Naive thymus-derived CD4-positive, alpha-beta T cell (primary cell): ENCODE measurements around the gene KRT80. TPM values are rescaled to one million over a fixed set of nuclear protein-coding genes. Genes with fewer than 3 reads are reported as not detected.

Source experiments
- ATAC-seq: fragments of 150-1000 bp; cut with Tn5 transposase; 2 replicates; pipeline ENCODE4 v1.10.0; 2021; ENCODE audit warnings: mild to moderate bottlenecking, moderate library complexity
- CTCF ChIA-PET: fragments of 350-600 bp; sonication (Branson Sonifier 250); formaldehyde crosslinking; loops from one replicate; lab custom pipeline; 2021; ENCODE audit warnings: antibody characterized with exemption; lab: Charles Lee
- POLR2A ChIA-PET: fragments of 350-600 bp; sonication (Branson Sonifier 250); formaldehyde crosslinking; loops from one replicate; lab custom pipeline; 2021; ENCODE audit warnings: antibody characterized with exemption, inconsistent platforms; lab: Charles Lee
- DNase-seq, 9 donors: peaks; one replicate each; pipeline versions ENCODE4 v3.0.0 to v3.0.0-alpha.2; 2020 to 2022; ENCODE audit warnings: mixed read lengths in 1 of 9
- H3K27ac ChIP-seq: one replicate; pipeline ENCODE4 v1.7.0; 2013; ENCODE audit warnings: mild to moderate bottlenecking, low read depth, low read length, moderate library complexity
- H3K27me3 ChIP-seq, 2 donors: one replicate each; pipeline ENCODE4 v1.7.0; 2013; ENCODE audit warnings: low read length in 2 of 2, mild to moderate bottlenecking in 2 of 2, moderate library complexity in 2 of 2; ENCODE audit not compliant: control insufficient read depth in 2 of 2, insufficient read depth in 2 of 2
- H3K36me3 ChIP-seq, 3 experiments: 1 replicate in 2 of 3; 2 replicates in 1 of 3; pipeline ENCODE4 v1.7.0; 2013; ENCODE audit warnings: low read length in 3 of 3, mild to moderate bottlenecking in 3 of 3, moderate library complexity in 1 of 3; ENCODE audit not compliant: insufficient read depth in 3 of 3, control insufficient read depth in 2 of 3
- H3K4me1 ChIP-seq, 2 donors: one replicate each; pipeline ENCODE4 v1.7.0; 2013; ENCODE audit warnings: low read length in 2 of 2, mild to moderate bottlenecking in 2 of 2, moderate library complexity in 1 of 2; ENCODE audit not compliant: control insufficient read depth in 2 of 2, insufficient read depth in 2 of 2
- H3K4me3 ChIP-seq: 2 replicates; pipeline ENCODE4 v1.7.0; 2013; ENCODE audit warnings: mild to moderate bottlenecking, low read length
- H3K9me3 ChIP-seq, 3 experiments: 1 replicate in 2 of 3; 2 replicates in 1 of 3; pipeline ENCODE4 v1.7.0; 2013; ENCODE audit warnings: low read length in 3 of 3; ENCODE audit not compliant: control insufficient read depth in 2 of 3
- H3K27ac Mint-ChIP-seq, 9 donors: one replicate each; pipeline ENCODE4 v1.8.0; 2020 to 2022; ENCODE audit warnings: mixed read lengths in 9 of 9, mild to moderate bottlenecking in 8 of 9, moderate library complexity in 5 of 9, inconsistent platforms in 2 of 9
- H3K27me3 Mint-ChIP-seq, 5 donors: one replicate each; pipeline ENCODE4 v1.8.0; 2021 to 2022; ENCODE audit warnings: mixed read lengths in 5 of 5, mild to moderate bottlenecking in 1 of 5
- H3K36me3 Mint-ChIP-seq, 5 donors: one replicate each; pipeline ENCODE4 v1.8.0; 2020 to 2022; ENCODE audit warnings: mixed read lengths in 5 of 5, mild to moderate bottlenecking in 3 of 5, inconsistent platforms in 1 of 5
- H3K4me1 Mint-ChIP-seq, 7 donors: one replicate each; pipeline ENCODE4 v1.8.0; 2020 to 2022; ENCODE audit warnings: mixed read lengths in 7 of 7, mild to moderate bottlenecking in 3 of 7, inconsistent platforms in 1 of 7
- H3K4me3 Mint-ChIP-seq, 10 donors: one replicate each; pipeline ENCODE4 v1.8.0; 2020 to 2022; ENCODE audit warnings: mild to moderate bottlenecking in 10 of 10, mixed read lengths in 10 of 10, moderate library complexity in 6 of 10, inconsistent platforms in 2 of 10
- H3K9me3 Mint-ChIP-seq, 11 donors: one replicate each; pipeline ENCODE4 v1.8.0; 2020 to 2022; ENCODE audit warnings: mixed read lengths in 11 of 11, mild to moderate bottlenecking in 4 of 11, inconsistent platforms in 1 of 11, moderate library complexity in 1 of 11
- intact Hi-C, 2 donors: fragments of 100-400 bp; cut with micrococcal nuclease; formaldehyde crosslinking; loops; one replicate each; pipeline ENCODE4 v1.15.1; 2023
- polyA plus RNA-seq, 2 donors: library from polyadenylated mRNA; unstranded; fragments of 300-500 nt; fragmentation: Illumina TruSeq; gene quantifications; one replicate each; pipeline ENCODE4 v1.2.3, GENCODE V29; 2021
- total RNA-seq, 6 experiments: library from RNA in 5 of 6; stranded (reverse) in 5 of 6; gene quantifications; 1 replicate in 5 of 6; 2 replicates in 1 of 6; pipeline ENCODE4 v1.2.3 and lab custom pipeline; 2021 to 2026

KRT80 gene
- total and polyA plus RNA-seq, 7 experiments from 2014 or later = 0.12 TPM; not detected in 6

DNA sequence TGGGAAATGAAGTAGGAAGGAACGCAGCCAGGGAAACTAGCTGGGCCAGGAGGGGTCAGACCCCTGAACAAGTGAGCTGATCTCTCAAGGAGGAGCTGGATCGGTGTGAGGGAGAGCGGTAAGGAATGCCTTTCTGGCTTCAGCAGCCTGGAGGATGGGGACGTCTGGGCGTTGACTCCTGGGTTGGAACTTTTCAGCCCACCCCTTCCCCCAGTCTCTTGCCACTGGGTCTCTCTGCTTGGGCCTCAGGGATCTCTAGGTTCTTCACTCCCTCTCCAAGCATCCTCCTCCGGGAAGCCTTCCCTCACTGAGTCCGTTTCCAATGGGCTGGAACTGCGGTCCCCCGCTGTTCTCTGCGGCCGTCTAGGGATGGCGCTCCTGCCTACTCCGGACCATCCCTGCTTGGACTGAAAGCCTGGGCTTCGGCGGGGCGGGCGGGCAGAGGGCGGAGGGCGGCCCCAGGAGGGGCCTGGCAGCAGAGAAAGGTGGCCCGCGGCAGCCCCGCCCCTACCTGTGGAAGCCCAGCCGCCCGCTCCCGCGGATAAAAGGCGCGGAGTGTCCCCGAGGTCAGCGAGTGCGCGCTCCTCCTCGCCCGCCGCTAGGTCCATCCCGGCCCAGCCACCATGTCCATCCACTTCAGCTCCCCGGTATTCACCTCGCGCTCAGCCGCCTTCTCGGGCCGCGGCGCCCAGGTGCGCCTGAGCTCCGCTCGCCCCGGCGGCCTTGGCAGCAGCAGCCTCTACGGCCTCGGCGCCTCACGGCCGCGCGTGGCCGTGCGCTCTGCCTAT, 41.1 kb upstream of the KRT80 start, which contains the start of gene KRT7:
KRT7 (plus strand) TSS at position 570 of the 788 bp plus-strand sequence; CDS start at position 624, 54 bp downstream.
- no peak for DNase-seq

DNA sequence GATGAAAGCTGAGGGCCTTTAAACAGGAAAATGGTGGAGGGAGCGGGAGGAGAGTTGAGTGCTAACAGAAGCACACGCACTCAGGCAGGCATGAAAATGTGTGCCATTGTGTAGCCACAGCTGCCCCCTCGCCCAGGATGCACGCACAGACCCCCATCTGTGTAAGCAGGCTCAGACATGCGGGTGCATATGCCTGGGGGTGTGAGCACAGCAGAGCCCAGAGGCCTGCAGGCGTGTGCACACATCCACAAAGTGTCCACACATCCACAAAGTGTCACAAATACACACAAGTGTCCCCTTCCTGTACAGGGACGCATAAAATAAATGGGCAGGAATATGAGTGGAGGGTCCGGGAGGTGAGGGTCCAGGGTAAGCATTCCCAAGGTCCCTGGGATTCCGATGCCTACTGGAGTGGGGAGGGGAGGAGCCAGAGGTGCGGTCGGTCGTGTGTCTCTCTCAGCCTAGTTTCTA, 40.4 kb upstream of the KRT80 start:
- peaks cover 0 to 14% (median 0%) of the 10 kb centered on the region in 7 donors for H3K4me1 Mint-ChIP-seq
- H3K36me3 Mint-ChIP-seq = peaks cover 0 to 2% (median 0%) of the 10 kb centered on the region in 5 donors
- H3K9me3 Mint-ChIP-seq = peaks cover 0 to 6% (median 0%) of the 10 kb centered on the region in 11 donors
- intact Hi-C loops = no loop called here
- H3K9me3 ChIP-seq = no peaks in the 10 kb centered on the region
- H3K4me1 ChIP-seq = no peaks in the 10 kb centered on the region
- H3K27ac Mint-ChIP-seq = no peak overlapping the region
- POLR2A ChIA-PET = no interaction called here
- ATAC-seq (no peak), DNase-seq (no peak)
- peaks cover 42 to 69% (median 66%) of the 10 kb centered on the region in 5 donors for H3K27me3 Mint-ChIP-seq
- no peaks in the 10 kb centered on the region for H3K36me3 ChIP-seq
- H3K27ac ChIP-seq = no peak overlapping the region
- H3K4me3 Mint-ChIP-seq = no peak overlapping the region
- CTCF ChIA-PET = interaction anchor here (0.6 kb wide), 1 partner anchor 533 kb away, joined by 4 read pairs; no protein-coding TSS in a partner anchor
- no peak overlapping the region for H3K4me3 ChIP-seq
- no peaks in the 10 kb centered on the region for H3K27me3 ChIP-seq

More for the DNA sequence above, 41.1 kb upstream of the KRT80 start, which contains the start of gene KRT7:
- H3K4me3 Mint-ChIP-seq = peak within 1 kb of the TSS in 2 of 10 donors; percentile 37 to 42
- intact Hi-C loops = no loop called here
- H3K4me3 ChIP-seq = no peak within 1 kb of the TSS
- POLR2A ChIA-PET = no interaction called here
- no peak within 1 kb of the TSS for H3K27ac ChIP-seq
- H3K27me3 ChIP-seq = no peaks in the 10 kb centered on the region
- H3K9me3 ChIP-seq = no peaks in the 10 kb centered on the region
- no peak for ATAC-seq
- H3K4me1 ChIP-seq = no peaks in the 10 kb centered on the region
- peaks cover 0 to 6% (median 0%) of the 10 kb centered on the region in 11 donors for H3K9me3 Mint-ChIP-seq
- peaks cover 0 to 2% (median 0%) of the 10 kb centered on the region in 5 donors for H3K36me3 Mint-ChIP-seq
- CTCF ChIA-PET = no interaction called here
- H3K36me3 ChIP-seq = no peaks in the 10 kb centered on the region
- no peak within 1 kb of the TSS for H3K27ac Mint-ChIP-seq
- peaks cover 0 to 11% (median 0%) of the 10 kb centered on the region in 7 donors for H3K4me1 Mint-ChIP-seq
- peaks cover 42 to 66% (median 64%) of the 10 kb centered on the region in 5 donors for H3K27me3 Mint-ChIP-seq

DNA sequence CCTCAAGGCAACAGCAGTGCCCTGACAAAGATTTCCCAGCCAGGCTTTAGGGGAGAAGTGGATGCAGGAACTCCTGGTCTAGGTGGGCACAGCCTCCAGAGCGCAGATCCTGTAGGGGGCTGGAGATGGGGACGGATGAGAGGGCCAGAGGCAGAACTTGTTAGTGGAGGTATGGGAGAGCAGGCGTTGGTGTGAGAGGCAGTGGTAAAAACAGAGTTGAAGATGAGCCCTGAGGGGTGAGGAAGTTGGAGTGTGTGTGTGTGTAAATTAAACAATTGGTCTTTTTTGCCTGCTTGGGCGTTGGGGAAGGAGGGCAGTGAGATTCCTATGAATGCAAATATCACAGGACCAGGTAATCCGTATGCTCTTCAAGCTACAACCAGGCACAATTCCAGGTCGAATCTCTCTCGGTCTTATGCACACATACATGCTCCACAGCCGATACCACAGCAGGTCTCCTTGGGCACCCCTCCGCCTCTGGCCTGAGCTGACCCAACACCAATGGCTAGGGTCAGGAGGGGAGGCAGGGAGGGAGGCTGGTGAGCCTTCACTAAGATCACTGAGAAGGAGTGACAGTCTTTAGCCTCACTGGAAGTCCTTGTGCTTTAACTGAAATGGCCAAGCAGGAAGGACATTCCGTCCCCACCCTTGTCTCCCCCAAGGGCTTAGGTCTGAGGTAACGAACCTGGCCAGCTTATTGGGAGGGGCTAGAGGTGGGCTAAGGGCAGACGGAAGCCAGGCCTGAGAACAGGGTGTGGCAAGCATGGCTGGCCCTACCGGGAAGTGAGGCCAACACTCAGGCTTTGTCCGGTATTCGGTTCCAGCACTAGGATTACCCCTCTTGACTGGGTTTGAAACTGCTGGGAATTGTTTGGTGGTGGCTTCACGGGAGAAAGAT, 39.7 kb upstream of the KRT80 start:
- no peak overlapping the region for H3K4me3 ChIP-seq
- no peaks in the 10 kb centered on the region for H3K27me3 ChIP-seq
- intact Hi-C loops = no loop called here
- Mint-ChIP-seq H3K9me3 (peaks cover 0 to 6% (median 0%) of the 10 kb centered on the region in 11 donors), H3K4me3 (no peak overlapping the region), H3K27ac (no peak overlapping the region), H3K4me1 (peaks cover 0 to 14% (median 0%) of the 10 kb centered on the region in 7 donors), H3K27me3 (peaks cover 42 to 74% (median 66%) of the 10 kb centered on the region in 5 donors), H3K36me3 (peaks cover 0 to 2% (median 0%) of the 10 kb centered on the region in 5 donors)
- no peaks in the 10 kb centered on the region for H3K36me3 ChIP-seq
- ChIA-PET CTCF (interaction anchor here (0.6 kb wide), 1 partner anchor 533 kb away, joined by 4 read pairs; no protein-coding TSS in a partner anchor), POLR2A (no interaction called here)
- ATAC-seq (no peak), DNase-seq (no peak)
- no peaks in the 10 kb centered on the region for H3K9me3 ChIP-seq
- H3K4me1 ChIP-seq = no peaks in the 10 kb centered on the region
- no peak overlapping the region for H3K27ac ChIP-seq

DNA sequence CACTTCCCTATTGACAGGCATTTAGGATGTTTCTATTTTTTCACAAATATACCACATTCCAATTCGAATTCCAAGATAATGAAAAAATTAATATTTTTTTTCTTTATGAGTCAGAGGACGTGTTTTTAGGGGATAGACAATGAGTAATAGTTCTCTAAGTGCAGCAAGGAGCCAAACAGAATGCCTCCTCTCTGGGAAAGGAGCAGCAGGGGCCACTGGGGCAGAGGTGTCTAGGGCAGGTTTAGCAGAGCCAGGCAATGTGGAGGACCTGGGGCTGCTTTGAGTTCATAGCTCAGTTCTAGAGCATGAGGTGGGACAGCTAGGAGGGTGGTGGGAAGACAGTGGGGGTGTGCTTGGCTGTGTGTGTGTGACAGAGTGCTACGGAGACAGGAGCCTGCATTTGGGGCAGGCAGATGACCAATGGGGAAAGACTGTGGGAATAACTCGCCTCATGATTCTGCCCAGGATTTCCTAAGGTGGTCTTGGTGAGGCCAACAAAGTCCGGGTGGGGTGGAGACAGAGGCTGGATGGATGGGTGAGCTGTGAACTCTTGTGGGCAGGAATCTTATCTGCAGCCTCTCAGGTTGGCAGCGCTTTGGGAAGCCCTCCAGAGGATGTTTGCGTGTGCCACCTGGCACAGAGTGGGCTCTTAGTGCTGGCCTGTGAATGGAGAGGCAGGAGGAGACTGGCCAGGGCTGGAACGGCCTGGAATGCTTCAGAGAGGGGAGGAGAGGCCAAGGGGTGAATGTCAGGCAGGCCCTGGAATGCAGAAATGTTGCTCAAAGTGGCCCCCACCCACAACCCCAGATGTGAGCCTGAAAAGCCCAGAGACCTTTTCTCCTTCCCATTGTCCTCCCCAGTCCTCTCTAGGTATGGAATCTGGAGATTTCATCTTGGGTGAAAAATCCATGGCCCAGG, 38.8 kb upstream of the KRT80 start:
- POLR2A ChIA-PET = no interaction called here
- Mint-ChIP-seq H3K36me3 (peaks cover 0 to 2% (median 0%) of the 10 kb centered on the region in 5 donors), H3K4me3 (no peak overlapping the region), H3K27me3 (peaks cover 44 to 78% (median 65%) of the 10 kb centered on the region in 5 donors), H3K27ac (no peak overlapping the region), H3K9me3 (peaks cover 0 to 7% (median 0%) of the 10 kb centered on the region in 11 donors), H3K4me1 (peaks cover 0 to 14% (median 0%) of the 10 kb centered on the region in 7 donors)
- H3K36me3 ChIP-seq = no peaks in the 10 kb centered on the region
- DNase-seq (no peak), ATAC-seq (no peak)
- no peaks in the 10 kb centered on the region for H3K4me1 ChIP-seq
- no peak overlapping the region for H3K4me3 ChIP-seq
- H3K9me3 ChIP-seq = no peaks in the 10 kb centered on the region
- no peaks in the 10 kb centered on the region for H3K27me3 ChIP-seq
- H3K27ac ChIP-seq = no peak overlapping the region
- CTCF ChIA-PET = no interaction called here
- intact Hi-C loops = no loop called here

DNA sequence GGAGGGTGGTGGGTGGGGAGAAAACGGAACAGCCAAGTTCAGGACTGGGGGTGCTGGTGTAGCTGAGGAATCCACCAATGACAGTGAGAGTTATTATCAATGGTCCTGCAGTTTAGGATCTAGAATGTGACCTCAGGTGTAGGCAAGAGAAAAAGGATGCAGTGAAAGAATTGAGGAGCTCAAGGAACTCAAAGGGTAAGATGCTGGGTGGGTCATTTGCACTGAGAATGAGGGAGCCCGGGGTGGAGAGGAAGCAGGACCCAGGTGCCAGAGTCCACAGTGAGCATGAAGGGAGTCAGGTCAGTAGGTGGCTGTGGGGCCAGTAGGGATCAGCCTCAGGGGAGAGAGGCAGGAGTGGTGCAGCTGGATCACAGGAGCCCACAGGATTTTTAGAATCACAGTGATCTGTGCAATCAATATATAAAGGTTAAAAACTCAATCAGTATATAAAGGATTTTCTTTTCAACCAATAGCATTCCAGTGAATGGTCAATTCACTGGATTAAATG, 38.1 kb upstream of the KRT80 start:
- ATAC-seq (no peak), DNase-seq (no peak)
- H3K36me3 Mint-ChIP-seq = peaks cover 0 to 2% (median 0%) of the 10 kb centered on the region in 5 donors
- no peak overlapping the region for H3K4me3 Mint-ChIP-seq
- Histone ChIP-seq H3K4me1 (no peaks in the 10 kb centered on the region), H3K27me3 (no peaks in the 10 kb centered on the region), H3K9me3 (no peaks in the 10 kb centered on the region), H3K27ac (no peak overlapping the region), H3K4me3 (no peak overlapping the region), H3K36me3 (no peaks in the 10 kb centered on the region)
- peak overlapping the region in 1 of 9 donors; percentile 56 for H3K27ac Mint-ChIP-seq
- intact Hi-C loops = no loop called here
- peaks cover 0 to 7% (median 0%) of the 10 kb centered on the region in 11 donors for H3K9me3 Mint-ChIP-seq
- peaks cover 0 to 13% (median 0%) of the 10 kb centered on the region in 7 donors for H3K4me1 Mint-ChIP-seq
- H3K27me3 Mint-ChIP-seq = peaks cover 42 to 81% (median 59%) of the 10 kb centered on the region in 5 donors
- POLR2A ChIA-PET = no interaction called here
- CTCF ChIA-PET = no interaction called here
